DND-41 (cell line): ENCODE measurements around the gene PDE4DIP.
"Not testable (repeated sequence)": the region's sequence is repeated elsewhere in the genome, so short reads cannot be mapped to it uniquely, and the experiment has no call there.

Experiments used
- EZH2 ChIP-seq: IDR thresholded peaks from 3 replicates; pipeline ENCODE4 v1.6.1; 2012; ENCODE audit warnings: borderline replicate concordance, low read depth, mild to moderate bottlenecking, moderate library complexity, low read length, inconsistent platforms; ENCODE audit not compliant: severe bottlenecking
- TF ChIP-seq, protein P1 (sequence below): IDR thresholded peaks from 2 replicates; pipeline ENCODE4 v1.5.1; 2012; ENCODE audit warnings: borderline replicate concordance, low read length, moderate library complexity, mild to moderate bottlenecking; ENCODE audit not compliant: poor library complexity, severe bottlenecking; ENCODE audit errors: extremely low read depth

DNA sequence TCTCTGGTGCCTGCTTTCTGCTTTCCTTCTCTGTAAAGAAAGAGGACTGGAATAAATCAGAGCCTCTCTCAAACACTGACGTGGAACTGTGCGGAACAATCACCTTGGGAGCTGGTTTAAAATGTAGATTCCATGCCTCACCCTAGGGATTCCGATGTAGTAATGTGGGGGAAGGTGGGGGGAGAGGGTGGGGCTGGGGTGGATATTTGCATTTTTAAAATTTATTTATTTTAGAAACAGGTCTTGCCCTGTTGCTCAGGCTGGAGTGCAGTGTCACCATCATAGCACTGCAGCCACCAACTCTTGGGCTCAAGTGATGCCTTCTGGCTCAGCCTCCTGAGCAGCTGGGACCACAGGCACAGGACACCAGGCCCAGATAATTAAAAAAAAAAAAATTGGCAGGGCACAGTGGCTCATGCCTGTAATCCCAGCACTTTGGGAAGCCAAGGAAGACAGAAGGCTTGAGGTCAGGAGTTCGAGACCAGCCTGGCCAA lies 45.9 kb downstream of the PDE4DIP start:
- TF ChIP-seq, protein P1, sequence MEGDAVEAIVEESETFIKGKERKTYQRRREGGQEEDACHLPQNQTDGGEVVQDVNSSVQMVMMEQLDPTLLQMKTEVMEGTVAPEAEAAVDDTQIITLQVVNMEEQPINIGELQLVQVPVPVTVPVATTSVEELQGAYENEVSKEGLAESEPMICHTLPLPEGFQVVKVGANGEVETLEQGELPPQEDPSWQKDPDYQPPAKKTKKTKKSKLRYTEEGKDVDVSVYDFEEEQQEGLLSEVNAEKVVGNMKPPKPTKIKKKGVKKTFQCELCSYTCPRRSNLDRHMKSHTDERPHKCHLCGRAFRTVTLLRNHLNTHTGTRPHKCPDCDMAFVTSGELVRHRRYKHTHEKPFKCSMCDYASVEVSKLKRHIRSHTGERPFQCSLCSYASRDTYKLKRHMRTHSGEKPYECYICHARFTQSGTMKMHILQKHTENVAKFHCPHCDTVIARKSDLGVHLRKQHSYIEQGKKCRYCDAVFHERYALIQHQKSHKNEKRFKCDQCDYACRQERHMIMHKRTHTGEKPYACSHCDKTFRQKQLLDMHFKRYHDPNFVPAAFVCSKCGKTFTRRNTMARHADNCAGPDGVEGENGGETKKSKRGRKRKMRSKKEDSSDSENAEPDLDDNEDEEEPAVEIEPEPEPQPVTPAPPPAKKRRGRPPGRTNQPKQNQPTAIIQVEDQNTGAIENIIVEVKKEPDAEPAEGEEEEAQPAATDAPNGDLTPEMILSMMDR = not testable (repeated sequence)
- TF ChIP-seq EZH2 = not testable (repeated sequence)
